ENCODE measurements around the gene KRTCAP2.

GRCh38 chr1:155166051-155166470 lies 7.0 kb downstream of the KRTCAP2 start:
- TF ChIP-seq CTCF (conservative IDR thresholded peaks at IDR 0.05; ENCODE audit: low read depth, low read length) (no peak), EZH2 (IDR thresholded peaks at IDR 0.05; ENCODE audit: borderline replicate concordance, low read depth, low read length, poor library complexity, severe bottlenecking) (no peak)

All from A673 (cell line).